Renal pelvis (tissue), 4 donors: ENCODE measurements around the gene LRIG1. TPM values are rescaled to one million over a fixed set of nuclear protein-coding genes. Genes with fewer than 3 reads are reported as not detected.

Source experiments
- DNase-seq: peaks from one replicate; pipeline ENCODE4 v3.0.0-alpha.2; 2013
- polyA plus RNA-seq, 3 donors: library from polyadenylated mRNA; unstranded; fragments of 120-200 nt; gene quantifications; one replicate each; pipeline ENCODE4 v1.2.1, GENCODE V29; 2013; ENCODE audit not compliant: insufficient read length in 3 of 3

LRIG1 gene
- polyA plus RNA-seq, 3 donors, result 20.2 to 22.0 (median 21.8) TPM

DNA sequence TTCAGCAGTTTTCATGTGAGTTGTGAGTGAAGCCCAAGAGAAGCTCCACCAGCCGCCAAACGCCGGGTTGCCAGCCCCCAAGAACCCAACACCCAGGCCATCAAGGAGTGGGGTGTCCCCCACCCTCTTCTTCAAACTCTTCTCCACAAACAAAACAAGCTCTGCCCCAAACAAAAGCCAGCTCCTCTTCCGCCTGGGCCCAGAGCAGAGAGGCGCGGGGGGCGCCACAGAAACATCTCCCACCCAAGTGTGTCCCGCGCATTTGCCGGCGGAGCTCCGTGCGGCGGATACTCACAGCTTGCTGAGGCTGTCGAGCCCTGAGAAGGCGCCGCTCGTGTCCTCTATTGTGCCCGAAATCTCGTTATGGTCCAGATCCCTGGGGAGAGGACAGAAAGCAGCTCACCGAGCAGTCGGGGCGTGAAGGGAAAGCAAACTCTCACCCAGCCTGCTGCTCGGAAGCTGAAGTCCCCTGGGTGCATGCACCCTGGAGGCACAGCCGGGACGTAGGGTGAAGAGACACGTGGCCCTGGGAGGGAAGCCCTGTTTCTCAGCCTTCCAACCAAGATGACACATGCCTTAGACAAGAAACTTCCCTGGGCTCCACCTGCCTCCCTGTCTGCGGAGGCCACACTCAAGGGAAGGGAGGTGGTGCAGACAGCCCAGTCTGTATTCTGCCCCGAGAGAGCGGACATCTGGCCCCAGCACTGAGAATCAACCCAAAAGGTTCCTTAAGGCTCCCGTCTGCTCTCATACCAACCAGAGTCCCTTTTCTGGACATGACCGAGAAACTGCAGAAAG is 95.7 kb downstream of the LRIG1 start:
- DNase-seq, result no peak

DNA sequence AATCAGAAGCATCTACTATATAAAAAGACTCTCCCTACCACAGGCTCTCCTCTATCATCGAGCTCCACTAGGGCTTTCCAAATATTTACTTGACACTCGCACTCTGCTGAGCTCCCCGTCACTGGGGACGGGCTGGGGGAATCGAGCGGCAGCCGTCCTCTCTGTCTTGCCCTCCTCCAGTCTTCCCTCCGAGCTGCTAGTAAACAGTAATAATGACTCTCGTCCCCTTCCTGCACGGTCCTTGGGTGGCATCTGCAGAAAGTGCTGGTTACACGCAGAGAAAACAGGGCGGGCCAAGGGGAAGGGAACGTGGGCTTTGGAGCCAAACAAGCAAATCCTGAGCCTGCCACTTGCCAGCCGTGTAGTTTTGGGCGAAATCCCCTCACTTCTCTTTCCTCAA is 96.6 kb downstream of the LRIG1 start:
- DNase-seq, result no peak

DNA sequence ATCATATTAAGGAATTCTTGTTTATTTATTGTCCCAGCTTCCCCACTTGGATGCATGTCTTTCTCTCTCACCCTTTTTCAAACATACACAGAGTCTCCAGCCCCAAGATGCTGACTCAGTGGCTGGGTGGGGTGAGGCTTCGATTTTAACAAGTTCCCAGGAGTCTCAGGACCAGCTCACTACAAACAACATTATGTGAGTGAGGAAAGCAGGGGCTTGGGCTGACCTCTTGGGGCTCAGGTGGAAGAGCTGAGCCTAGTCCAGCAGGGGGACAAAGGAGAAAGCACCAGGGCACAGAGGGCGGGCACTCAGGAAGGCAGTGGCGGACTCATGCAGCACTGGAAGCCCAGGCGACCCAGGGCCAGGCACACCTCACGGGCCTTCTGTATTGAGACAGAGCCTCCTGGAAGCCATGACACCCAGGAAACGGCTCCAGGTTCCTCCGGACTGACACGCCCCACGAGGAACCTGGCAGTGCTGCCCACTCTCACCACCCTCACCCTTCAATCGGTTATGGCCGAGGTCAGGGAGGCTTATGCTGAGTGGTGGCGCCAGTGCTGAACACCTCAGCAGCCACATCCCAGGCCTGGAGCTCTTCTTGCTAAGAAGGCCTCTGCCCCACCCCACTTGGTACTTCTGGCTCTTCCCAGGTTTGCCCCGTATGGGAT is 97.4 kb downstream of the LRIG1 start:
- DNase-seq, result no peak

DNA sequence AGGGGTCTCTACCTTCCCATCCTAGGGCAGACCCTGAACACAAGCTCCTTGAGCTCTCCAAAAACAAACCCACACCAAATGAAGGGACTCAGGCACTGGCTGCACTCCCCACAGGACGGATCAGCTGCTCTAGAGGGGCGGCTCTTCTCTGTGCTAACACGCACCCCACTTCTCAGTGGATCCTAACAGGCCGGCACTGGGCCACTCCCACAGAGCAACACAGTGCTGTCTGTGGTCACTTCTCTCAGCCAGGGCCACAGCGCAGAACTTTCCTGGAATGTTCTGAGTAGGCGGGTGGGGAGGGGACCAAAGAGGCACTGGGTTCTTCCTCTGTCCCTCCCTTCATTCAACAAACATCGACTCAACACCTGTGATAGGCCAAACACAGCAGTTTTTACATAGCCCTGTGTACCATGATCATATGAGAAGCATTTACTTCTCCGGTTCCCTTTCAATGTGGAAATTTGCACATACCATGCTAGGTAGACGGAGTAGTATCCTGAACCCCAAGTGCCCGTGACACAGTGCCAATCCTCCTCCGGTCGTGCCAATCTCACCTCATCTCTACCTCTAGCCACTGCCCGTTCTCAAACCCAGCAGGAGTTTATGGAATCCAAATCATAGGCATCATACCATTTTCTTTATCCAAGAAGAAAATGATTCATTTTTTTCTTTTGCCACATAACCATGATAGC is 98.1 kb downstream of the LRIG1 start:
- DNase-seq, result no peak

DNA sequence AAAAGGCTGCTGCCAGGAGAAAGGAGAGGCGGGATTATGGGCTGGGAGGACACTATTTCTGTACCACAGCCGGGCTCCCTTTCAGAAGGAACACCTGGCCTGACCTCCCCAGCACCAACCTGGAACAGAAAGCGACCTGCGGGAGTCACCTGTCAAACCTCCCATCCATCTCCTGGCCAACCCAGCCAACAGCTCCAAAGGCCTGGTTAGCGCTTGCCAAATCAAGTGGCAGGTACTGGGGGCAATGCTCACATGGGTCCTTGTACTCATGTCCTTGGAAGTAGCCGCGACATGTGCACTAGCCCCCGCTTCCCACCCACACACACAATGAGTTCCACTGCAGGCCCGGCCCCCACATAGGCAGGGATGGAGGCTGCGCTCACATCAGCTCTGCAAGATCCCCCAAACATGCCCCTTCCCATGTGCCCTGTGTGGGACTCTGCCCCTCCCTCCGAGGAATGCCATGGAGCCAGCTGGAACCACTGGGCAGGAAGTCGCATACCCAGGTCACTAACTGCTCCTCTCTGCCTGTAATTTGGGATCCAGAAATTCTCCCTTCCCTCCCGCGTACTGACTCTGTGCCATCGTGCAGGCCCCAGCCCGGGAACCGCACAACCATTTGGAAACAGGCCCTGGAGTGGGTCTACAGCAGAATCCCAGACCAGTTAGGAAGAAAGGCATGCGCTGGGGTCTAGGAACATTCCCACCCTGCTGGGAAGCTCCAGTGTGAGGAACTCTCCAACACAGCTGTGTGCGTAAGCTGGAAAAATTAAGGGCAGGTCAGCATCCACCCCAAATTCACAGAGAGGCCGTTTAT is 98.9 kb downstream of the LRIG1 start:
- DNase-seq, result no peak

DNA sequence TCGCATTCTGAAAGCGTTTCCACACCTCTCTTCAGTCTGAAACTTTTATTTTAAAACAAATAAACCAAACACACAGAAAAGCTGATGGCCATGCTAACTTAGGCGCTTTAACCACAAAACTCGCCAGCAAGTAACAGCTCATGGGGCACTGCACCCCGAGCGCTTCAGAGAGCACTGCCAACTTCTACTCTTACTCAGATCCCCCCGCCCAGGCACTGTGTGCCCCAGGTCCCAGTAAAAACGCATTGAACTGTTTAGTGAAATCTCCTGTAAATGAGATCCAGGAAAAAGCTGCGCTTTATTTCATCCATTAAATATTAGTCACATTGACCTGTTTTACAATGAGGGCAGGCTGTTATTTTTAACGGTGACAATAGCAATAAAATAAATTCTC is 99.7 kb downstream of the LRIG1 start:
- DNase-seq, result no peak

DNA sequence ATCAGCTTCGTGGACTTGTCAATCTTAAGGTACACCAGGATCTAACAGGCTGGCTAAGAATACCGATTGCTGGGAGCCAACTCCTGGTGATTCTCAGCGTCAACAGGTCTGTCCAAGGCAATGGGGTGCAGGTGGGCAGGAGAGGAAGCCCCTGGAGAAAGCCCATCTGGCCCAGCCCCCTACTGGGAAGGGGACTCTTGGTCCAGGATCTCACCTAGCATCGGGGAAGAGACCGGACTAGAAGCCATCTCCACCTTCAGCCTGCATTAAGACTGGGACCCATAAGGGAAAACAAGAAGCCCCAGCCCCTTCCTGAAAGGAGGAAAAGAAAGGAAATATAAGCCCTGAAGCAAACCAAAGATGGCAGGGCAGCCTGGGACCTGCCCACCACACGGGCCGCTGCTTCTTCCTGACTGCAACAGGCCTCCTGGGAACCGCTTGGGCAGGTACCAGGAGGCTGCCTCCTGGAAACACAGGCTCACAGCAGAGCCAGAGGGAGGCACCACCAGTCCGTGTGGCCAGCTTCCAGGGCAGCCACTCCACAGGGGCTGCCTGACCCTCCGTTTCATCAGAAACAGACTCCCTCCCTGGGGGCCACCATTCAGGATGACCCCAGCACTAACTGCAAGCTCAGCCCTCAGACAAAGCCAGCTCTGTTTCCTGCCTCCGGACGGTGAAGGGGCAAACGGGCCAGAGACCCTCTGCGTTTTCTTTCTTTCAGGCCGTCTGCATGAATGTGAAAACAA is 100.2 kb downstream of the LRIG1 start:
- no peak for DNase-seq

DNA sequence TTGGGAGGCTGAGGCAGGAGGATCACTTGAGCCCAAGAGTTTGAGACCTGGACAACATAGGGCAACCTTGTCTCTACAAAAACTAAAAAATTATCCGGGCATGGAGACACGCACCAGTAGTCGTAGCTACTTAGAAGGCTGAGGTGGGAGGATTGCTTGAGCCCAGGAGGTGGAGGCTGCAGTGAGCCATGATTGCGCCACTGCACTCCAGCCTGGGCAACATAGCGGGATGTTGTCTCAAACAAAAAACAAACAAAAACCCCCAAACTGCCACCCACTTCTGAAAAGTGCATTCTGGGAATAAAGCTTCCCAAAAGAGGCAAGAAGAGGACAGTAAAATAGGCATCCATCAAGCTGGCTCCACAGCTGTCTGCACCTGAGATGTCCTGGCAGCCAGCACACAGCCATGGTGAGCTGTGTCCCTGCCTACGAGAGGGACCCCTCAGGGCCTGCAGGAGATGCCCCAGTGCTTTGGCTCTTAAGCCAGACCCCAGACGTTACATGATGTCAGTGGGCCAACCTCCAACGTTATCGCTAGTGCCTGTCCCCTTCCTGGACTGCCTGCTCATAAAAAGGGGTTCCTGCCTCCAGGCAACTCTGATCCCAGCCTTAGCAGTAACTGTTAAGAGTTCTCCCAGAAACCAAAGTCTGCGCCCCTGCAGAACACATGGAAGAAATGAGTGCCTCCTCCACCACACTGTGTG is 101.1 kb downstream of the LRIG1 start:
- DNase-seq, result no peak

DNA sequence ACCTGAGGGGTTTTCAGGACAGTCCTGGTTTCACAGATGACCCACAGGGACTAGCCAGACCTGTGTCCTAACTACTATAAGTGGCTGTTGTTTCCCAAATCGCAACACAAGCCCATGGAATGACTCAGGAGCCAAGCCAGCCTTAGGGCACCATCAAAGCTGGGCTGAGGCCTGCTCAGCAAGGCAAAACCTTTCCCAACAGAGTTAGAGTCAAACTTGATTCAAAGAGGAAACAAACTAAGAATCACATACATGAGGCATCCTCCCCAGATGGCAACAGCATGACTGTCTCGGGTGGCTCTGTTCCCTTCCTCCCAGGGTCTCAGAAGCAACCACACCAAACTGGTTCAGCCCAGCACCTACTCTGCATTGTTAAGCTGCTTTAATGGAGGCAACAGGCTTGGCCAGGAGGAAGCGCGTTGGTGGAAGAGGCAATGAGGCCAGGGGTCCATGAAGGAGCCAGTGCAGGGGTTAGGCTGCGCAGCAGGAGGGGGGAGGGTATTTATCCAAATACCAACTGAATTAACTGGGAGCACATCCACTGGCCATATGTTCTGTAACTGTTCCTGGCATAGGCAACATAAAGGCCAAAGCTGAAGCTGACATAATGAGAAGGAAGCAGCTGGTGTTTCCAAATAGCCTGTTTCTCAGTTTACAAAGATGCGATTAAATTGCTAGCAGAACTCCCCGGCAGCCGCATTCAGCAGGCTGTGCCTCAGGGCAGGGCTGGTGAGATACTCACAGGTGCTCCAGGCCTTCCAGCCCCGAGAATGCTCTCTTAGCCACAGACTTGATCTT is 102.4 kb downstream of the LRIG1 start:
- no peak for DNase-seq

DNA sequence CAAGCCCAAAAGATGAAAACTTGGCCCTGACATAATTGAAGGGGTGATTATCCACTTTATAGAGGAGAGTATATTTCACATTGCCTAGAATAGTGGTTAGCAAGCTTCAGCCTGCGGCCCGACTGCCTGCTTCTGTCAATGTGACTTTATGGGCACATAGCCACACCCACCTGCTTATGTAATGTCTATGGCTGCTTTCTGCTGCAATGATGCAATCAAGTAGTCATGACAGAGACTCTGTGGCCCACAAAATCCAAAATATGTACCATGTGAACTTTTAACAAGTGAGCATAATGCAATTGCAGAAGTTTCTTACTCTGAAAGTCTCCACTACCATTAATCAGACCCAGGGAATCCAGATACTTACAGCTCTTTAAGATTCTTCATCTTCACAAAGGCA is 103.1 kb downstream of the LRIG1 start:
- no peak for DNase-seq

DNA sequence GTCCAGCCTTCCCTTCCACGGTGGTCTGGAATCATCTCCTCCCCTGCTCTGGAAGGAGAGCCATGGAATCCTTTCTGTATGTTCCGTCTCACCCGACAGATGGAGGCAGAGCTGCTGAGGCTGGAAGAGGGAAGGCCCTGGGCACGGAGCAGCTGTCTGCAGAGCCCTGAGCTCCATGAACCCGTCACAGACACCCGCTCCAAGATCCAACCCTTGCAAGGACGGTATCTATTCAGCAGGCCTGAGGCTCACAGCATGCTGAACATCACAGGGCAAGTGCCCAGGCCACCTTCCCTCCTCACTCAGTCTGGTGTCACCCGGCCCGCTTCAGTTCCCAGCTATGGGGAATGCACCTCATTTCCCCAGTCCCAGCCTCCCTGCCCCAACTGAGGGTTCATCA is 103.9 kb downstream of the LRIG1 start:
- DNase-seq, result no peak

DNA sequence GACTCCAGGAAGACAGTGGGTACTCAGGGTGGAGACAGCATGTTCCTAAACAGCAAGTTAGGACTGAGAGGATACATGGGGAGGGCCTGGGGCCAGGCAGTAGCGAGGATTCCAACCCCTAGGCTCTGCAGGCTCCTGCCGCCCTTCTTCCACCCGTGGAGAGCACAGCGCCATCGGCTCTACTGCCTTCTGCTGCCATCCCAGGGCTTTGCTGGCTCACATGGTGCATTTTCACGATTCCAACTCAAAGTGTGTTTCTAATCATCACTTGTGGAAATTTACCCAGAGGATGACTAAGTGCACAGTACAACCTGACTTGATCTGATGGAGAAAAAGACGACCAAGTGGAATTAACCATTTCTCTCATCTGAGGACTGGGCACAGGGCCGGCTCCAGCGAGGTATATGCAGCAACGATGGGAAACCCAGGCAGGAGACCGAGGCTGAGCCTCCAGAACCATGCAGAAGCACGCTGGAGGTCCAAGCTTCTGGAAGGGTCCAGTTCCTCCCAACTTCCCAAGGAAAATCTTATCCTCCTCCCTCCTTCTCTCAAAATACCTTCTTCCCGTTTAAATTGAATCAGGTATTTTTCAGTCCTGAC is 104.6 kb downstream of the LRIG1 start:
- no peak for DNase-seq

DNA sequence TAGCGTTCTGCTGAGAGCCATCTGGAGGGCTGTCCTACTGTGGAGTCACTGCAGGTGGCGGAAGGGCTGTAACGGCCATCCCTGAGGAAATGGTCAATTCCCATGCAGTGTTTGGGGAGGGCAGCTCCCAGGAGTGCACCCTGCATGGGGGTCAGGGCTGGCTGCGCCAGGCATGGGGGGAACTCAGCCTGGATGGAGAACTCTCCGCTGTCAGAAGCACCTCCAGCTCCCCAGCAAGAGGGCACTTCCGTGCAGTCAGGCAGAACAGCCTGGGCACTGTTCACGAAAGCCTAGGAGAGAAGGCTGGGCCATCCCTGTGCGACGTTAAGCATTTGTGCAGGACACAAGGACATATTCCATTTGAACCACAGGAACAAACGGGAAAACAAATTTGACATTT is 105.2 kb downstream of the LRIG1 start:
- DNase-seq, result no peak

DNA sequence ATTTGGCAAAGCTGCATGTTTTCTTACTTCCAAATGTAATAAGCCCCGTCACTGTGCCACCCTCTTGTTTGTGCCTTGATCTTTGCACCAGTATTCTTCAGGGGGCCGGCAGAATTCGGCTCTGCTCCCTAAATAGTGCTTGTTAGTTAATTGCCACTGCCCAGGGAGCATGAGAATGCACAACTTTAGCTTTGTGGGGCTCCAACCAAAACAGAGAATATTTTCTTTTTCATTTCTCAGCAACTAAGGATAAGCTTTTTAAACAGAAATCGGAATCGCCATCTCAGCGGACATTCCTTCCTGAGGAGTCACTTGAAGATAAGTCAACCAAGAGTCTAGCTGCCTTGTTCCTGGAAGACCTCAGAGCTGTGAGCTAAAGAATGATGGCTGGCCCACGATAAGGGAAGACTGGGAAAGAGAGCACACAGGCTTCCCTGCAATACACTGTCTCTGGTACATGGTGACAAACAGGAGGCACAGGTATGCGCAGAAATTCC is 106.0 kb downstream of the LRIG1 start:
- DNase-seq, result no peak

DNA sequence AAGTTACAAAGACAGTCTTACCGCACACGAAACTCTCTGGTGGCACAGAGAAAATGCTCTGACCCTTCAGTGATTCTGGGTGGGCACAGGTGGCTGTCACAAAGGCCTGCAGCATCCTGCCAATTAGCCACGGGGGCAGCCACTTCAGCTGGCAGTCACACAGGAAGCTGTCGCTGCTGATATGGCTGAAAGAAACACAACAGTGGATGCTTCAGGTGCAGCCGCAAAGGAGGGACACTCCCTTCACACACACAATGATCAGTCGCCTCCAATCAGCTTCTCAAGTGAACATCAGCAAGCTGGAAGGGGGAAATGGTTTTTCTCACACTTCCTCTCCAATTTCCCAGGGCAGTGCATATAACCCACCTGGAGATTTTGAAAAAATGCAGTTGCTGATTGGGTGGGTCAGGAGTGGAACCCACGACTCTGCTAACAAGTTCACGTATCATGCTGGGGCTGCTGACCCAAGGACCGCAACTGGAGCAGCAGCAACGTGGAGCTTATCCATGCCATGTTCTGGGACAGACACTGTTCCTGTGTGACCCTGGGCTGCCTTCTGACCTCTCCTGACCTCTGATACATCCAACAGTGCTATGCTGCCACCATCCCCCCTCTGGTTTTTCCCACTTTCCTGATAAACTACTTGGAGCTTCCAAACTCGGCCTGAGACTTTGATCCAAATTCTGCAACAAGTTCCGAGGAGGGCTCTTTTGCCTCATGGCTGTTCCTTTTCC is 106.6 kb downstream of the LRIG1 start:
- DNase-seq, result no peak

DNA sequence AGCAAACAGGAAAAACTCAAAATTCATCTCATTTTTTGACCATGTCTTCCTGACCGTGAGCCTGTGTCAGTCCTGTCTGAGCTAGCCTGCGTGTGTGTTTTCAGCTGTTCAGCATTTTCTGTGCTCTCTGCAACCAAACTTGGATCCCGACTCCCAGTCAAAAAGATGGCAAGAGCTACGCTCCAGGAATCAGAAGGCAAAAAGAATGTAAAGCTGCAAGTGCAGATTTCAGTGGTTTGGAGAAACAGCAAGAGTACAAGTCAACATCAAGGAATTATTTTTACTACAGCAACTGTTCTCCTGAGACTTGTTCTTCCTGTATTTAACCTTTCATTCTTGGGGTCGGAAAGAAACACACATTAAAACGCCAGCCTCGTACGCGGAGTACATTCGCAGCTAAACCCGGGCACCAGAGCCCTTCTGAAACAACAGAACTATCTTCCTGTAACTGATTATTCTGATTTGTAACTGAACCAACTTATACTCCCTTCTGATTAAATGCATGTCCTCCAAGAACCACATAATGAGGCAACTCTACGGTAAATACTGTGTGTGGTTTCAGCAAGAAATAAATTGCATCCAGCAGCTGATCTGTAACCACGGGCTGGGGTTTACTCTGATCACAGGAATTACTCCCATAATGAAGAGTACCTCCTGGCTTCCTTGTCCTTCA is 107.4 kb downstream of the LRIG1 start:
- peak; percentile 22 for DNase-seq

DNA sequence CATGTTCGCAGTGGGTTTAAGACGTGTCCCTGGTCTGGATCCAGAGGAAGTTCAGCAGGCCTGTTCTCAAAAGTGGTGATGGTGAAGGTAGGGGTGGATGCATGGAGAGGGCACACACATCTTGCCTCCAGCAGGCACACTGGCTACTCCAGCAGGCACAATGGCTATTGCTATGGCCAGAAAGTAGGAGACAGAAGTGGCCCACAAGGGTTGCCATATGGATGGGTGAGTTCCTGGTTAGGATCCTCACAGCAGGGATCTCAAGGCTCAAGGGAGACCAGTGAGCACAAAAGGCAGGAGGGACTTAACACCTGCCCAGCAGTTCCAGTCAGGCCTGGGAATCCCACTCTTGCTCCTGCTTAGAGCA is 107.9 kb downstream of the LRIG1 start:
- DNase-seq, result no peak

DNA sequence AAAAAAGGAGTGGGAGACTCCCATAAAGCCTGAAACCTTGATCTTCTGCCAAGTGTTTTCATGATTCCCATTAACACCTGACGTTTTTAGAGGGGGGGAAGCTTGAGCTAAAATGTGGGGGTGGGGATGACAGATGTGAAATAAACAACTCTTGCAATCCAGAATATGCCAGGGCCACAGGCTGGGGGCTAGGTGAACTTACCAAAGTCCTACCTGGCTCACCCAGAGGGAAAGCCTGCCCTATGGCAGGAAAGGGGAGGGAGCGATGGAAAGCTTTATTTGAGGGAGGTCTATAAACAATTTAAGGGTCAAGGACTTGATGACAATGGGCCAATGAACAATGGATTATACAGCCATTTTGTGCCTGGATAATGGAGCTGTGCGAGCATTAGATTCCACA is 108.3 kb downstream of the LRIG1 start:
- no peak for DNase-seq
